Ascending aorta (tissue), 2 donors: Measurements from ENCODE around the gene CACFD1. TPM values are rescaled to one million over a fixed set of nuclear protein-coding genes. Genes with fewer than 3 reads are reported as not detected.

ENCODE experiments used
- DNase-seq, 2 donors: peaks; one replicate each; pipeline ENCODE4 v3.0.0-alpha.2; 2019; ENCODE audit warnings: low spot score in 2 of 2
- H3K27ac ChIP-seq, 2 donors: fragments of 200-600 bp; sonication (generic); one replicate each; pipeline ENCODE4 v1.5.1; 2016 to 2017; ENCODE audit warnings: mild to moderate bottlenecking in 1 of 2
- H3K27me3 ChIP-seq: fragments of 200-600 bp; sonication (generic); one replicate; pipeline ENCODE4 v1.5.1; 2017
- H3K36me3 ChIP-seq, 2 donors: fragments of 200-600 bp; sonication (generic); one replicate each; pipeline ENCODE4 v1.5.1; 2016
- H3K4me1 ChIP-seq, 2 donors: fragments of 200-600 bp; sonication (generic); one replicate each; pipeline ENCODE4 v1.5.1; 2016 to 2017; ENCODE audit warnings: mild to moderate bottlenecking in 1 of 2
- H3K4me3 ChIP-seq, 2 donors: fragments of 200-600 bp; sonication (generic); one replicate each; pipeline ENCODE4 v1.5.1; 2016 to 2017; ENCODE audit warnings: mild to moderate bottlenecking in 1 of 2
- H3K9me3 ChIP-seq, 2 donors: fragments of 200-600 bp; sonication (generic); one replicate each; pipeline ENCODE4 v1.5.1; 2016
- intact Hi-C: fragments of 100-400 bp; cut with DNase I; formaldehyde crosslinking; loops from one replicate; pipeline ENCODE4 v1.15.1; 2023
- total RNA-seq: library from RNA; depleted of rRNA; stranded (reverse); fragments of >200 nt; gene quantifications from one replicate; pipeline ENCODE4 v1.1.0, GENCODE V29; 2016
- TF ChIP-seq, protein P1 (sequence below), 3 experiments: fragments of 200-600 bp in 2 of 3; fragments of 450-650 bp in 1 of 3; sonication (generic) in 2 of 3; IDR thresholded peaks; one replicate each; pipeline ENCODE4 v1.5.1; 2016 to 2019; ENCODE audit warnings: antibody characterized with exemption in 3 of 3, mild to moderate bottlenecking in 1 of 3, moderate library complexity in 1 of 3

Gene CACFD1
- total RNA-seq, 1 donor from 2014 or later, result 24.8 TPM

DNA sequence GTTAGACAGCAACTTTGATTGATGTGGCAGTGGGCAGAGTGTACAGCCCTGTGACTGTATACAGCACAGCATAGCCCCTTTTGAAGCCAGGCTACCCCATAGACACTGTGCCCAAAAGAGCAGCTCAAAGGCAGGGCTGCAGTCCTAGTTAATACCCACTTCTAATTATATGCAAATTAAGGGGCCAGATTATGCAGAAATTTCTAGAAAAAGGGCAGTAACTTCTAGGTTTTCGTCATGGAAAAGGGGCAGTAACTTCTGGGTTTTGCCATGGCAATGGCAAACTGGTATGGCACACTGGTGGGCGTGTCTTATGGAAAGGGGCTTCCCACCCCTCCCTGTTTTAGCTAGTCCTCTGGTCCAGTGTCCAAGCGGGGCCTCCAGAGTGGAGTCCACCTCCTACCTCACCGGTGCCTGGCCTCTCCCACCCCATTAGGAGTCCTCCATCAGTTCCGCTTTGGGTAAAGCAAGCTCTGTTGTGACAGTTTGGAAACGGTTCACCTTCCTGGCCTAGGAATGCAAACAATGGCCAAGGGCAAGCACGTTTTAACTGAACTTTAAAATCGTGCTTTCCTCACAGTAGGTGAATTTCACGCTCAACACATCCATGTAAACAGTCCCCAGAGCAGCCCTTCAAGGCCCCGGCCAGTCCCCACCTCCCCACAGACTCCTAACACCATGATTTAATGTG lies 32.0 kb upstream of the CACFD1 start:
- TF ChIP-seq, protein P1, sequence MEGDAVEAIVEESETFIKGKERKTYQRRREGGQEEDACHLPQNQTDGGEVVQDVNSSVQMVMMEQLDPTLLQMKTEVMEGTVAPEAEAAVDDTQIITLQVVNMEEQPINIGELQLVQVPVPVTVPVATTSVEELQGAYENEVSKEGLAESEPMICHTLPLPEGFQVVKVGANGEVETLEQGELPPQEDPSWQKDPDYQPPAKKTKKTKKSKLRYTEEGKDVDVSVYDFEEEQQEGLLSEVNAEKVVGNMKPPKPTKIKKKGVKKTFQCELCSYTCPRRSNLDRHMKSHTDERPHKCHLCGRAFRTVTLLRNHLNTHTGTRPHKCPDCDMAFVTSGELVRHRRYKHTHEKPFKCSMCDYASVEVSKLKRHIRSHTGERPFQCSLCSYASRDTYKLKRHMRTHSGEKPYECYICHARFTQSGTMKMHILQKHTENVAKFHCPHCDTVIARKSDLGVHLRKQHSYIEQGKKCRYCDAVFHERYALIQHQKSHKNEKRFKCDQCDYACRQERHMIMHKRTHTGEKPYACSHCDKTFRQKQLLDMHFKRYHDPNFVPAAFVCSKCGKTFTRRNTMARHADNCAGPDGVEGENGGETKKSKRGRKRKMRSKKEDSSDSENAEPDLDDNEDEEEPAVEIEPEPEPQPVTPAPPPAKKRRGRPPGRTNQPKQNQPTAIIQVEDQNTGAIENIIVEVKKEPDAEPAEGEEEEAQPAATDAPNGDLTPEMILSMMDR (IDR thresholded peaks at IDR 0.05), result no peak
- intact Hi-C loops, result no loop called here
- H3K27ac ChIP-seq, result no peak overlapping the region
- H3K4me1 ChIP-seq, result no peaks in the 10 kb centered on the region
- DNase-seq, result no peak
- H3K9me3 ChIP-seq, result no peaks in the 10 kb centered on the region
- peaks cover 7% of the 10 kb centered on the region for H3K27me3 ChIP-seq
- peak overlapping the region in 1 of 2 donors; percentile 58 for H3K4me3 ChIP-seq
- H3K36me3 ChIP-seq, result no peaks in the 10 kb centered on the region

DNA sequence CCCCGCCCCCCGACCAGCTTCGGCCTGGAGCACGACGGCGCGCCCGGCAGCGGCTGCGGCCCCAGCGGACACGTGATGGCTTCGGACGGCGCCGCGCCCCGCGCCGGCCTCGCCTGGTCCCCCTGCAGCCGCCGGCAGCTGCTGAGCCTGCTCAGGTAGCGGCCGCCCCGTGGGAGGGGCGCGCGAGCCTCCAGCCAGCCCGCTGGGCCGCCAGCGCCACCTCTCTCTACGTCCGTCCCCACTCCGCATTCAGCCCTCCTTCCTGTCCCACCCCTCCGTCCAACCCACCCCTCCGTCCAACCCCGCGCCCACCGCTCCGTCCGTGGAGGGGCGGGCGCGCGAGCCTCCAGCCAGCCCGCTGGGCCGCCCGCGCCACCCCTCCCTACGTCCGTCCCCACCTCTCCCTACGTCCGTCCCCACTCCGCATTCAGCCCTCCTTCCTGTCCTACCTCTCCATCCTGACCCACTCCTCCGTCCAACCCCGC lies 31.1 kb upstream of the CACFD1 start:
- H3K27me3 ChIP-seq, result peaks cover 7% of the 10 kb centered on the region
- DNase-seq, result no peak
- H3K36me3 ChIP-seq, result no peaks in the 10 kb centered on the region
- H3K9me3 ChIP-seq, result no peaks in the 10 kb centered on the region
- TF ChIP-seq, protein P1 (IDR thresholded peaks at IDR 0.05), result no peak
- H3K4me3 ChIP-seq, result peak overlapping the region; percentile 30 to 58
- no peaks in the 10 kb centered on the region for H3K4me1 ChIP-seq
- no peak overlapping the region for H3K27ac ChIP-seq
- intact Hi-C loops, result no loop called here

DNA sequence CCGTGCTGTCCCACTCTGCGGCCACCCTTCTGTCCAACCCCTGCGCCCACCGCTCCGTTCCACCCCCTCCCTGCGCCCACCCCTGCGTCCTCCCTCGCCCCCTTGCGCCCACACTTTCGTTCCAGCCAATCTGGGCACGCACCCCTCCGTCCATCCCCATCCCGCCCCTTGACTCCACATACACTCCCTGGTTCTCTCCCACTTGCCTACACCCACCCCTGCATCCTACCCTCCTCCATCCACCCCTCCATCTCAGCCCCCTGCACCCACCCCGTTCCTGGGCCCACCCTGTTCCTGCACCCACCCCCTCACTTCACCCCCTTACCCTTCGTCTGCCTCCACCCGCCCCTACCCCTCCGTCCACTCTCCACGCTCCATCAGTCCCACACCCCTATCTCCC lies 30.6 kb upstream of the CACFD1 start:
- intact Hi-C loops, result no loop called here
- H3K27ac ChIP-seq, result no peak overlapping the region
- no peaks in the 10 kb centered on the region for H3K9me3 ChIP-seq
- no peaks in the 10 kb centered on the region for H3K36me3 ChIP-seq
- H3K27me3 ChIP-seq, result peaks cover 7% of the 10 kb centered on the region
- H3K4me1 ChIP-seq, result no peaks in the 10 kb centered on the region
- peak overlapping the region in 1 of 2 donors; percentile 58 for H3K4me3 ChIP-seq
- DNase-seq, result no peak
- TF ChIP-seq, protein P1 (IDR thresholded peaks at IDR 0.05), result no peak

DNA sequence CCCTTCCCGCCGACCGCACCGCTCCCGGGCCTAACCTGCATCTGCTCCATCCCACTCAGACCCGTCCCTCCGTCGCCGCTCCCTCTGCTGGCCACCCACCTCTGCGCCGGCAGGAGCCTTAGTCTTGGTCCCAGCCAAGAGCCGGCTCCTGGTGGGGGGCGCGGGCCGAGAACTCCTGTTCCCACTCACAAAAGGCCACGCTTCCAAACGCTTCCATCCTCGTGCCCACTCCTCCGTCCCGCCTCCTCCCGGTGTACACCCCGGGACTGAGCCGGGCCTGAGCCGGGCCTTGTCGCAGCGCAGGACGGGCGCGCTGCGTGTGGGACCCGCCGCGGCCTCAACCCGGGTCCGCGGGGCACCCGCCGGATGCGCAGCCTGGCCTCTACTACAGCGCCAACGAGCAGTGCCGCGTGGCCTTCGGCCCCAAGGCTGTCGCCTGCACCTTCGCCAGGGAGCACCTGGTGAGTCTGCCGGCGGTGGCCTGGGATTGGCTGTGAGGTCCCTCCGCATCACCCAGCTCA lies 30.1 kb upstream of the CACFD1 start:
- Histone ChIP-seq H3K36me3 (no peaks in the 10 kb centered on the region), H3K27ac (no peak overlapping the region), H3K4me3 (no peak overlapping the region), H3K4me1 (no peaks in the 10 kb centered on the region), H3K9me3 (no peaks in the 10 kb centered on the region), H3K27me3 (peaks cover 7% of the 10 kb centered on the region)
- DNase-seq, result no peak
- TF ChIP-seq, protein P1 (IDR thresholded peaks at IDR 0.05), result peak in 1 of 3 experiments; percentile 34
- intact Hi-C loops, result no loop called here

DNA sequence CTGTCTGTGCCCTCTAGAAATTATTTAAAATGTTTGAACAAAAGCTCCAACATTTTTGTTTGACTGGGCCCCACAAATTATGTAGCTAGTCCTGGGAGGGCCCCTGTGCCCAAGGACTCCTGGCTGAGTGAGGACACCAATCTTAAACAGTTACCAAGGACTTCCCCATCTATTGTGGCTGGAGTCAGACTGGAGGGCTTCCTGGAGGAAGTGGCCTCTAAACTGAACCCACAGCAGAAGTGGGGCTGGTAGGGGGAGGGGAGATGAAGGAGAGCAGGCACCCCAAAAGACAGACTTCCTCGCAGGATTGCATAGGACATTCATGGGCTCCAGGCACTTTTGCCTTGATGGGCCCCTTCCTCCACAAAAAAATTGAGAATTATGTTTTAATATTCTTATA lies 29.5 kb upstream of the CACFD1 start:
- peaks cover 7% of the 10 kb centered on the region for H3K27me3 ChIP-seq
- H3K9me3 ChIP-seq, result no peaks in the 10 kb centered on the region
- no peak overlapping the region for H3K4me3 ChIP-seq
- TF ChIP-seq, protein P1 (IDR thresholded peaks at IDR 0.05), result no peak
- no peaks in the 10 kb centered on the region for H3K4me1 ChIP-seq
- no peak for DNase-seq
- H3K27ac ChIP-seq, result no peak overlapping the region
- no peaks in the 10 kb centered on the region for H3K36me3 ChIP-seq
- intact Hi-C loops, result no loop called here
